ENCODE data around the gene OXT.

DNA sequence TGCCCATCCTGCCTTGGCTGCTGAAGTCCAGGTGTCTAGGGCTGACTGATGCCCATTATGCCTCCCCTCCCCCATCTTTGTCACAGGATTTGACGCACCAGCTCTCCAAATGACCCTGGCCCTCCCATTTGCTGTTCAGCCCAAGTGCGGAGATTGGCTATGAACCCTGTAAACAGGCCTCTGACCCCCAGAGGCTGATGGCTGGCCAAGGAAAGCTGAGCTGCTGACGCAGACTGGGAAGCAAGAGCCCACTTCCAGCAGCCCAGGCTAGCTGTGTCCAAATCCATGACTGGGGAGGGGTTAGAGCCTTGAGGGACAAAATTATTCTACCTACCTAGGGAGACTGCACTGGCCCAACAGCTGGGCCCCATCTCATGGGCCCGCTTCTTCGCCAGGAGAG, 28.8 kb upstream of the OXT start:
- no peak for TF ChIP-seq POLR2AphosphoS5 (IDR thresholded peaks at IDR 0.05; ENCODE audit: low read depth, low read length)
- TF ChIP-seq TAF1 (IDR thresholded peaks at IDR 0.05; ENCODE audit: borderline replicate concordance, insufficient read depth, low read length), result no peak
- TF ChIP-seq, protein P1, sequence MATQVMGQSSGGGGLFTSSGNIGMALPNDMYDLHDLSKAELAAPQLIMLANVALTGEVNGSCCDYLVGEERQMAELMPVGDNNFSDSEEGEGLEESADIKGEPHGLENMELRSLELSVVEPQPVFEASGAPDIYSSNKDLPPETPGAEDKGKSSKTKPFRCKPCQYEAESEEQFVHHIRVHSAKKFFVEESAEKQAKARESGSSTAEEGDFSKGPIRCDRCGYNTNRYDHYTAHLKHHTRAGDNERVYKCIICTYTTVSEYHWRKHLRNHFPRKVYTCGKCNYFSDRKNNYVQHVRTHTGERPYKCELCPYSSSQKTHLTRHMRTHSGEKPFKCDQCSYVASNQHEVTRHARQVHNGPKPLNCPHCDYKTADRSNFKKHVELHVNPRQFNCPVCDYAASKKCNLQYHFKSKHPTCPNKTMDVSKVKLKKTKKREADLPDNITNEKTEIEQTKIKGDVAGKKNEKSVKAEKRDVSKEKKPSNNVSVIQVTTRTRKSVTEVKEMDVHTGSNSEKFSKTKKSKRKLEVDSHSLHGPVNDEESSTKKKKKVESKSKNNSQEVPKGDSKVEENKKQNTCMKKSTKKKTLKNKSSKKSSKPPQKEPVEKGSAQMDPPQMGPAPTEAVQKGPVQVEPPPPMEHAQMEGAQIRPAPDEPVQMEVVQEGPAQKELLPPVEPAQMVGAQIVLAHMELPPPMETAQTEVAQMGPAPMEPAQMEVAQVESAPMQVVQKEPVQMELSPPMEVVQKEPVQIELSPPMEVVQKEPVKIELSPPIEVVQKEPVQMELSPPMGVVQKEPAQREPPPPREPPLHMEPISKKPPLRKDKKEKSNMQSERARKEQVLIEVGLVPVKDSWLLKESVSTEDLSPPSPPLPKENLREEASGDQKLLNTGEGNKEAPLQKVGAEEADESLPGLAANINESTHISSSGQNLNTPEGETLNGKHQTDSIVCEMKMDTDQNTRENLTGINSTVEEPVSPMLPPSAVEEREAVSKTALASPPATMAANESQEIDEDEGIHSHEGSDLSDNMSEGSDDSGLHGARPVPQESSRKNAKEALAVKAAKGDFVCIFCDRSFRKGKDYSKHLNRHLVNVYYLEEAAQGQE (IDR thresholded peaks at IDR 0.05; ENCODE audit: insufficient read depth in 1 of 2, low read depth in 2 of 2, low read length in 2 of 2), result no peak
- TF ChIP-seq SIN3A (IDR thresholded peaks at IDR 0.05; ENCODE audit: borderline replicate concordance, insufficient read depth, low read length), result no peak
- TF ChIP-seq FOXP2 (optimal IDR thresholded peaks at IDR 0.05; ENCODE audit: borderline replicate concordance, extremely low read depth, extremely low read length, insufficient read depth), result no peak

Measured in PFSK-1 (cell line).